Bronchial epithelial cell (primary cell): ENCODE data around the gene HCCS. TPM values are rescaled to one million over a fixed set of nuclear protein-coding genes. Genes with fewer than 3 reads are reported as not detected.
"Not testable (repeated sequence)": the region's sequence is repeated elsewhere in the genome, so short reads cannot be mapped to it uniquely, and the experiment has no call there.

Source experiments
- DNase-seq: peaks from one replicate; pipeline ENCODE4 v3.0.0-alpha.2; 2010; ENCODE audit warnings: low read depth
- FAIRE-seq: peaks from 2 replicates; lab custom pipeline; 2011; peaks lifted over from hg19 to GRCh38; lab: Jason Lieb, UNC
- H3K27me3 ChIP-seq: 2 replicates; pipeline ENCODE4 v1.5.1; 2011; ENCODE audit warnings: low read length; ENCODE audit not compliant: control insufficient read depth, insufficient read depth
- H3K36me3 ChIP-seq: 2 replicates; pipeline ENCODE4 v1.5.1; 2011; ENCODE audit warnings: low read length; ENCODE audit not compliant: control insufficient read depth, insufficient read depth
- H3K4me3 ChIP-seq: 2 replicates; pipeline ENCODE4 v1.5.1; 2011; ENCODE audit warnings: mild to moderate bottlenecking, low read depth, low read length, control low read depth
- CTCF ChIP-seq: IDR thresholded peaks from 2 replicates; pipeline ENCODE4 v1.5.1; 2011; ENCODE audit warnings: mild to moderate bottlenecking, moderate library complexity, low read length, control low read depth, inconsistent platforms; ENCODE audit not compliant: insufficient read depth, severe bottlenecking
- total RNA-seq: library from RNA; depleted of rRNA; stranded (reverse); fragments of >200 nt; gene quantifications from 2 replicates; pipeline ENCODE4 v1.2.1, GENCODE V29; 2014

The HCCS gene
- total RNA-seq, 1 donor from 2014 or later = 25.3 TPM

- no peak for TF ChIP-seq CTCF
- no peak overlapping the region for H3K4me3 ChIP-seq
- H3K36me3 ChIP-seq = peaks cover 1% of the 10 kb centered on the region
- FAIRE-seq (no peak), DNase-seq (no peak)
- no peaks in the 10 kb centered on the region for H3K27me3 ChIP-seq
Observed at GRCh38 chrX:11109968-11110367, 1.2 kb upstream of the HCCS start.

GRCh38 chrX:11111947-11112346 is 815 bp downstream of the HCCS start:
- no peak for DNase-seq
- no peak for TF ChIP-seq CTCF

GRCh38 chrX:11113731-11114130 is 2.6 kb downstream of the HCCS start:
- H3K4me3 ChIP-seq = no peak overlapping the region
- H3K27me3 ChIP-seq = no peaks in the 10 kb centered on the region
- FAIRE-seq (no peak), DNase-seq (no peak)
- peaks cover 10% of the 10 kb centered on the region for H3K36me3 ChIP-seq
- no peak for TF ChIP-seq CTCF

More at GRCh38 chrX:11111947-11112346, 815 bp downstream of the HCCS start:
- H3K36me3 ChIP-seq = peaks cover 6% of the 10 kb centered on the region
- no peaks in the 10 kb centered on the region for H3K27me3 ChIP-seq
- H3K4me3 ChIP-seq = peak overlapping the region; percentile 88
- no peak for FAIRE-seq

GRCh38 chrX:11117745-11118144 is 6.6 kb downstream of the HCCS start:
- no peak overlapping the region for H3K4me3 ChIP-seq
- FAIRE-seq (no peak), DNase-seq (no peak)
- TF ChIP-seq CTCF = no peak
- peaks cover 13% of the 10 kb centered on the region for H3K36me3 ChIP-seq
- H3K27me3 ChIP-seq = no peaks in the 10 kb centered on the region

- Histone ChIP-seq H3K36me3 (peaks cover 12% of the 10 kb centered on the region), H3K27me3 (no peaks in the 10 kb centered on the region), H3K4me3 (no peak overlapping the region)
- no peak for DNase-seq
- no peak for TF ChIP-seq CTCF
- no peak for FAIRE-seq
Observed at GRCh38 chrX:11119313-11119943, 8.3 kb downstream of the HCCS start.

GRCh38 chrX:11123087-11123486 is 12.0 kb downstream of the HCCS start:
- not testable (repeated sequence) for H3K4me3 ChIP-seq, DNase-seq, FAIRE-seq, H3K36me3 ChIP-seq, H3K27me3 ChIP-seq
